ENCODE data around the gene PDE11A.
"Not testable (repeated sequence)": the region's sequence is repeated elsewhere in the genome, so short reads cannot be mapped to it uniquely, and the experiment has no call there.

PDE11A gene

DNA sequence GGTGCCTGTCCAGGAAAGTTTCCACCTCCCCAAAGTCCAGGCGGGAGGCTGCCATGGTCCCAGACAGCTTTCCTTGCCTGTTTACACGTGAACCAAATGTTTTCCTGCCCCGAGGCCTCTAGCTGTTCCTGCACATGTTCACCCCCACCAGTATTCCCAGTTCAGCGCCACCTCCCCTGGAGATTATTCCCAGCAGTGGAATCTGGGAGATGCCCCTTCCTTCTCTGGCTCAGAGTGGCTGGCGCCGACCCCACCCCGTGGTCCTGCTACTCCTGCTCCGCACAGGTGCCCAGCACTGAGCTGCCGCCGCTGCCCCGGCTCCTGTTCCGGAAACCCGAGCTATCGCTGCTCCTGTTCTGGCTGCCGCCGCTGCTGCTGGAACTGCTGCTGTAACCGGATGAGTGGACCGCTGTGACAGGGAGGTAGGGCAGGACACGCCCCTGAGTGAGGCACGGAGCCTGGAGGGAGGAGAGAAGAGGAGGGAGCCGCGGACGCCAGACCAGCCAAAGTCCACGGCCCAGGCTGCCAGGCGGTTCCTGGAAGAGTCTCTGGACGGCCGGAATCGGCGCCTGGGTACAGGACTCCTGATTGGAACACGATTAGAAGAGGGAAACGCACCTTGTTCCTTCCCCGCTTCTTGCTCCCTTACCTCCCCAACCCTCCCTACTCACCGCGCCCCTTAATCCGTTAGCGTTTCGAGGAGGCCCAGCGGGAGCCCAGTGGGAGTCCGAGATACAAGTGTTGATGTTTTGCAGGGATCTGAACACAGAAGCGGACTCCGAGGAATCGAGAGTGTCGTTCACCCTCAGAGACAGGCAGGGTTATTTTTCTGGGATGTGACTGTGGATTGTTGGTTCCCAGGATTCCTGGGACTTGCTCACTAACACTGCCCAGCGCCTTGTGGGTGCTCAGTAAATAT lies at the start of gene PDE11A:
Gene PDE11A, minus strand, starts transcription at position 395 of the 919 bp plus-strand sequence. Its CDS starts 340 bp downstream, at position 55.
- peak; percentile 98 for DNase-seq

- DNase-seq, result no peak
Measured at GRCh38 chr2:178119179-178119922, 46.8 kb upstream of the PDE11A start.

- no peak for DNase-seq
Measured at GRCh38 chr2:178117725-178118124, 45.1 kb upstream of the PDE11A start.

- DNase-seq, result no peak
Measured at GRCh38 chr2:178115271-178115670, 42.7 kb upstream of the PDE11A start.

- DNase-seq, result no peak
Measured at GRCh38 chr2:178114462-178114861, 41.9 kb upstream of the PDE11A start.

GRCh38 chr2:178112202-178113152 lies 39.9 kb upstream of the PDE11A start, which contains the start of gene RBM45:
RBM45 (plus strand) TSS chr2:178112437; CDS start chr2:178112547, 110 bp downstream.
- DNase-seq, result peak; percentile 97

- DNase-seq, result no peak
Measured at GRCh38 chr2:178111743-178112142, 39.2 kb upstream of the PDE11A start.

DNA sequence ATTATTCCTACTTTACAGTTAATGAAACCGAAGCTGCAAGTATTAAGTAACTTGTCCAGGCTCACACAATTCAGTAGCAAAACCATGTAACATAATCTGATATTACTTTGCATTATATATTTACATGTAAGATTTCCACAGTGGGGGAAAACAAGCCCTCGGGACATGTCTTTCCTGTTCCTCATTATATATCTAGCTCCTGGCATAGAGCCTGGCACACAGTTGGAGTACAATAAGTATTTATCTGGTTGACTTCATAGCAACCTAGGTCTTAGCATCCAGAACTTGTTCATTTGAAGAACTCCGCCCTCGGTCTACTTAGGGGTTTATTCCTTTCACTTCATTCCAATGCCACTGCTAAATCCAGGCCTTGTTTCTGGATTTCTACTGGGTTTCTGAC lies 38.1 kb upstream of the PDE11A start:
- DNase-seq, result no peak

- no peak for DNase-seq
Measured at GRCh38 chr2:178109813-178110212, 37.2 kb upstream of the PDE11A start.

DNA sequence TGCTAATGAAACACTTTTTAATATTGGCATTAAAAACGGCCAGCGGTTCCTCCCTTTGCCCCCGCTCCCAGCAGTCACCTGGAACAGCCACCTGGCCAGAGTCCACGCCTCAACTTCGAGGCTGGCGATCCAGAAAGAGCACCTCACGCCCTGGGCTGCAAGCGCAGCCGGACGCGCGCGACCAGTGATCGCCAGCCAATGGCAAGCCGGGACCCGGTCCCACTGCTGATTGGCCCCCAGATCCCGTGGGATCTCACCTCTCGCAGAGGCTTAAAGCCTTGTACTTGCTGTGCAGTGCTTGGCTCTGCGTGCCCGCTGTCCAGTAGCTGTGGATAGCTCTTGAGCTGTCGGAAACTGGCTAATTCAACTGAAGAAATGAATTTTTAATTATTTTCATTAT lies 35.6 kb upstream of the PDE11A start:
- no peak for DNase-seq

DNA sequence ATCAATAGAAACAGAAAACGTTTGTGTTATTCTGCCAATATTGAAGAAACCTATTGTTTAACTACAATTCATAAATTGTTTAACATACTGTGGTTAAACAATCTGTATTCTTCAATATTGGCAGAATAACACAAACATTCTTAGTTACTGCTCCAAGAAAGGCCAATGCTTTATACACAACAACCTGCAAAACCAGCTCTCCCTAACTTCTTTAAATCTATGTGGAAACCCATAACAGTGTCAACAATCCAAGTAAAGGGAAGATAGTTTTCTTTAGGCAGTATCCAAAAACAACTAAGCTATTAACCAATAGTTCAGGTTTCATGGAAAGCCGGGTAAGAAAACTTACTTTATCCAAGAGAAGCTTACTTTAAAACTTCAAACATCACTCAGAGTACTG lies 33.5 kb upstream of the PDE11A start:
- no peak for DNase-seq

GRCh38 chr2:178105566-178105965 lies 33.0 kb upstream of the PDE11A start:
- no peak for DNase-seq

- peak; percentile 55 for DNase-seq
Measured at GRCh38 chr2:178101321-178102079, 28.9 kb upstream of the PDE11A start.

DNA sequence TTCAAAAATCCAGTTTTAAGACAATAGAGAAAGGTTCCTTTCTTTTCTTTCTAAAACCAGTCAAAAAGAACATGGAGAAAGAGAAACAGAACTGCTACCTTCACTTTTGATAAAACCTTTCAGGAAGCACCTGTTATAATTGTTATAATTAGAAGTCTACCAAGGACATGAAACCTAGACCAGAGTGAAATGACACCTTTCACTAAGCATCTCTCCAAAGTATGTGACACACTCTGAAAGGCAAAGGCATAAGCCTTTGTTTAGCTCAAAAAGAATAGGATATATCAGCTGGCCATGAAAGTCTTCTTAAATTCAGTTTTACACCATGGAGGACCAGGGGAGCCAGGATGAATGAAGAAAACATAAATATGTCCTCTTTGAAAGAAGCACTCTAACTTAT lies 20.9 kb upstream of the PDE11A start:
- DNase-seq, result no peak

- DNase-seq, result no peak
Measured at GRCh38 chr2:178088774-178089270, 16.2 kb upstream of the PDE11A start.

- DNase-seq, result no peak
Measured at GRCh38 chr2:178084273-178084672, 11.7 kb upstream of the PDE11A start.

DNA sequence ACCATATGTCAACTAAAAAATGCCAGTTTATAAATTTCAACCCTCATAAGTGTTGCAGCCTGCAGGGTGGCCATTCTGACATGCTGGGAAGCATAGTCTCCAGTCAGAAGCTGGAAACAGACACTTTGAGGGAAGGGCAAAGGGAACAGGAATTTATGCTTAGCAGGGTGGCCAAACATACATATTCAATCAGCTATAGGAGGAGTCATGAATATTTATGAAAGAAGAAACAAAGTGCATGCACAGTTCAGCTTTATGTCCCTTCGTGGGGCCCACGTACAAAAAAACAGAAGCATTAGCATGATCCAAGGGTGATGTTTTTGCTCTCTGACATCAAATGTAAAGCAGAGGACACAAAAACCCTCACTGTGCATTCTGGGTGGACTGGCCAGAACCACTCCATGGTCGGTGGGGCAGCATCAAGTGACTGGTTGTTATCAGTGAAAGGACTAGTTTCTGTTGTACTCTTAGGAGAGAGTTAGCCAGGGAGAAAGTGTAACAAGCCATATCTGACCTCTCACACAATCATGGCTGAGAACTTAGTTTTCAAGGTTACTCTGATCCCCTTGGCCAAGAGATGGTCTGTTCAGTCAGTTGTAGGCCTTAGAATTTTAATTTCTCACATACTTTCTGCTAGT lies 9.9 kb upstream of the PDE11A start:
- DNase-seq, result no peak

DNA sequence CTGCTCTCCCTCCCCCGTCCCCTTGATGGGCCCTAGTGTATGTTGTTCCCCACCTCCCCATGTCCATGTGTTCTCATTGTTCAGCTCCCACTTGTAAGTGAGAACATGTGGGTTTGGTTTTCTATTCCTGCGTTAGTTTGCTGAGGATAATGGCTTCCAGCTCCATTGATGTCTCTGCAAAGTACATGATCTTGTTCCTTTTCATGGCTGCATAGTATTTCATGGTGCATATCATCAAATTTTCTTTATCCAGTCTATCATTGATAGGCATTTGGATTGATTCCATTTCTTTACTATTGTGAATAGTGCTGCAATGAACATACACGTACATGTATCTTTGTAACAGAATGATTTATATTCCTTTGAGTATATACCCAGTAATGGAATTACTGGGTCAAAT lies 6.7 kb upstream of the PDE11A start:
- DNase-seq, result not testable (repeated sequence)

DNA sequence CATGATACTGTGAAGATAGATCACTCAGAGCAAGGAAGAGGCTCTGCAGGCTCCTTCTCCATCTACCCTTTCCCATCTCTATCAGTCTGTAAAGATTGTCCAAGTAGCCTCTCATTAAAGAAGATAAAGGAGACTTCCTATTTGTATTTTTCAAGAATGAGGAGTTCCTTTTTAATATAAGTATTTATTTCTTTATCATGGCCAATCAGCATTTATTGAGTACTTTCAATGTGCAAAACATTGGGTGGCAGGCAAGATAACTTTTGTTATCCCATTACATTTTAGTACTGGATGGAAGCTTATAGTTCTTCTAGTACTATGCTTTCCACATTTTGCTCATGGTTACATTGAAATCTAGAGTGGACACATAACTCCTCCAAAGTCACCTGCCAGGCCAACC lies 3.6 kb upstream of the PDE11A start:
- DNase-seq, result no peak

- DNase-seq, result no peak
Measured at GRCh38 chr2:178075006-178075326, 2.4 kb upstream of the PDE11A start.
